ENCODE measurements around the gene TRABD2B.

DNA sequence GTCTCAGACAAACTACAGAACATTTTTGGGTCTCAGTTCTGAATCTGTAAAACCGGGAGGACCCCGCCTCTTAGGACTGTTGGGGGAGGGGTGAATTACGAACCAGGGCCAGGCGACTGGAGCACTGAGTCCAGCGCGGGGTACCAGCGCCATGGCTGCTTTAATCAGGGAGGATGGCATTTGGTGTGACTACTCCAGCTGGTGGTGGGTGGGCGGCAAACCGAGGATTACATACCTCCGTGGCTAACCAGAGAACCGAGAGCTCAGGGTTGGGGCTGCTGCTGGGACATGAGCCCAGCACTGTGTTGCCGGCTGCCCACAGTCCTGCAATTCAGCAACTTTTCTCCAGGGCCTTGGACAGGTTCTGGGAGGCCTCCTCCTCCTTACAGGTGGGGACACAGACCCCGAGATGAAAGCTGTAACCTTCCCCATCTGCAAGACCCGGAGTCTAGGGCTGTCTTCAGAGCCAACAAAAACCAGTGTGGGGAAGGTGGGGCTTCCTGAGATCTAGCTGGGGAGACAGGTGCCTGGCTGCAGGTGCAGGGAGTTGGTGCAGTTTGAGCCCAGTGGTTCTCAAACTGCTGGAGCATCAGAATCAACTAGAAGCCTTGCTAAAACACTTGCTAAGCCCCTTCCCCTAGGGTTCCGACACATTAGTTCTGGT is 285.9 kb downstream of the TRABD2B start:
- TF ChIP-seq SMC3 (IDR thresholded peaks at IDR 0.05; ENCODE audit: low read length) (no peak), ZFP41 (CRISPR knock-in tag; IDR thresholded peaks at IDR 0.05; ENCODE audit: borderline replicate concordance) (no peak), POLR2AphosphoS2 (IDR thresholded peaks at IDR 0.05; ENCODE audit: low read depth, low read length) (no peak), ZNF7 (CRISPR knock-in tag; IDR thresholded peaks at IDR 0.05) (no peak), RBM39 (IDR thresholded peaks at IDR 0.05; ENCODE audit: low read depth, low read length, poor library complexity, severe bottlenecking) (no peak)
- TF ChIP-seq, protein P1, sequence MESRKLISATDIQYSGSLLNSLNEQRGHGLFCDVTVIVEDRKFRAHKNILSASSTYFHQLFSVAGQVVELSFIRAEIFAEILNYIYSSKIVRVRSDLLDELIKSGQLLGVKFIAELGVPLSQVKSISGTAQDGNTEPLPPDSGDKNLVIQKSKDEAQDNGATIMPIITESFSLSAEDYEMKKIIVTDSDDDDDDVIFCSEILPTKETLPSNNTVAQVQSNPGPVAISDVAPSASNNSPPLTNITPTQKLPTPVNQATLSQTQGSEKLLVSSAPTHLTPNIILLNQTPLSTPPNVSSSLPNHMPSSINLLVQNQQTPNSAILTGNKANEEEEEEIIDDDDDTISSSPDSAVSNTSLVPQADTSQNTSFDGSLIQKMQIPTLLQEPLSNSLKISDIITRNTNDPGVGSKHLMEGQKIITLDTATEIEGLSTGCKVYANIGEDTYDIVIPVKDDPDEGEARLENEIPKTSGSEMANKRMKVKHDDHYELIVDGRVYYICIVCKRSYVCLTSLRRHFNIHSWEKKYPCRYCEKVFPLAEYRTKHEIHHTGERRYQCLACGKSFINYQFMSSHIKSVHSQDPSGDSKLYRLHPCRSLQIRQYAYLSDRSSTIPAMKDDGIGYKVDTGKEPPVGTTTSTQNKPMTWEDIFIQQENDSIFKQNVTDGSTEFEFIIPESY (CRISPR knock-in tag; IDR thresholded peaks at IDR 0.05), result no peak
- TF ChIP-seq, protein P2, sequence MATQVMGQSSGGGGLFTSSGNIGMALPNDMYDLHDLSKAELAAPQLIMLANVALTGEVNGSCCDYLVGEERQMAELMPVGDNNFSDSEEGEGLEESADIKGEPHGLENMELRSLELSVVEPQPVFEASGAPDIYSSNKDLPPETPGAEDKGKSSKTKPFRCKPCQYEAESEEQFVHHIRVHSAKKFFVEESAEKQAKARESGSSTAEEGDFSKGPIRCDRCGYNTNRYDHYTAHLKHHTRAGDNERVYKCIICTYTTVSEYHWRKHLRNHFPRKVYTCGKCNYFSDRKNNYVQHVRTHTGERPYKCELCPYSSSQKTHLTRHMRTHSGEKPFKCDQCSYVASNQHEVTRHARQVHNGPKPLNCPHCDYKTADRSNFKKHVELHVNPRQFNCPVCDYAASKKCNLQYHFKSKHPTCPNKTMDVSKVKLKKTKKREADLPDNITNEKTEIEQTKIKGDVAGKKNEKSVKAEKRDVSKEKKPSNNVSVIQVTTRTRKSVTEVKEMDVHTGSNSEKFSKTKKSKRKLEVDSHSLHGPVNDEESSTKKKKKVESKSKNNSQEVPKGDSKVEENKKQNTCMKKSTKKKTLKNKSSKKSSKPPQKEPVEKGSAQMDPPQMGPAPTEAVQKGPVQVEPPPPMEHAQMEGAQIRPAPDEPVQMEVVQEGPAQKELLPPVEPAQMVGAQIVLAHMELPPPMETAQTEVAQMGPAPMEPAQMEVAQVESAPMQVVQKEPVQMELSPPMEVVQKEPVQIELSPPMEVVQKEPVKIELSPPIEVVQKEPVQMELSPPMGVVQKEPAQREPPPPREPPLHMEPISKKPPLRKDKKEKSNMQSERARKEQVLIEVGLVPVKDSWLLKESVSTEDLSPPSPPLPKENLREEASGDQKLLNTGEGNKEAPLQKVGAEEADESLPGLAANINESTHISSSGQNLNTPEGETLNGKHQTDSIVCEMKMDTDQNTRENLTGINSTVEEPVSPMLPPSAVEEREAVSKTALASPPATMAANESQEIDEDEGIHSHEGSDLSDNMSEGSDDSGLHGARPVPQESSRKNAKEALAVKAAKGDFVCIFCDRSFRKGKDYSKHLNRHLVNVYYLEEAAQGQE (IDR thresholded peaks at IDR 0.05; ENCODE audit: borderline replicate concordance in 1 of 2, low read depth in 1 of 2, low read length in 2 of 2), result no peak
- TF ChIP-seq, protein P3, sequence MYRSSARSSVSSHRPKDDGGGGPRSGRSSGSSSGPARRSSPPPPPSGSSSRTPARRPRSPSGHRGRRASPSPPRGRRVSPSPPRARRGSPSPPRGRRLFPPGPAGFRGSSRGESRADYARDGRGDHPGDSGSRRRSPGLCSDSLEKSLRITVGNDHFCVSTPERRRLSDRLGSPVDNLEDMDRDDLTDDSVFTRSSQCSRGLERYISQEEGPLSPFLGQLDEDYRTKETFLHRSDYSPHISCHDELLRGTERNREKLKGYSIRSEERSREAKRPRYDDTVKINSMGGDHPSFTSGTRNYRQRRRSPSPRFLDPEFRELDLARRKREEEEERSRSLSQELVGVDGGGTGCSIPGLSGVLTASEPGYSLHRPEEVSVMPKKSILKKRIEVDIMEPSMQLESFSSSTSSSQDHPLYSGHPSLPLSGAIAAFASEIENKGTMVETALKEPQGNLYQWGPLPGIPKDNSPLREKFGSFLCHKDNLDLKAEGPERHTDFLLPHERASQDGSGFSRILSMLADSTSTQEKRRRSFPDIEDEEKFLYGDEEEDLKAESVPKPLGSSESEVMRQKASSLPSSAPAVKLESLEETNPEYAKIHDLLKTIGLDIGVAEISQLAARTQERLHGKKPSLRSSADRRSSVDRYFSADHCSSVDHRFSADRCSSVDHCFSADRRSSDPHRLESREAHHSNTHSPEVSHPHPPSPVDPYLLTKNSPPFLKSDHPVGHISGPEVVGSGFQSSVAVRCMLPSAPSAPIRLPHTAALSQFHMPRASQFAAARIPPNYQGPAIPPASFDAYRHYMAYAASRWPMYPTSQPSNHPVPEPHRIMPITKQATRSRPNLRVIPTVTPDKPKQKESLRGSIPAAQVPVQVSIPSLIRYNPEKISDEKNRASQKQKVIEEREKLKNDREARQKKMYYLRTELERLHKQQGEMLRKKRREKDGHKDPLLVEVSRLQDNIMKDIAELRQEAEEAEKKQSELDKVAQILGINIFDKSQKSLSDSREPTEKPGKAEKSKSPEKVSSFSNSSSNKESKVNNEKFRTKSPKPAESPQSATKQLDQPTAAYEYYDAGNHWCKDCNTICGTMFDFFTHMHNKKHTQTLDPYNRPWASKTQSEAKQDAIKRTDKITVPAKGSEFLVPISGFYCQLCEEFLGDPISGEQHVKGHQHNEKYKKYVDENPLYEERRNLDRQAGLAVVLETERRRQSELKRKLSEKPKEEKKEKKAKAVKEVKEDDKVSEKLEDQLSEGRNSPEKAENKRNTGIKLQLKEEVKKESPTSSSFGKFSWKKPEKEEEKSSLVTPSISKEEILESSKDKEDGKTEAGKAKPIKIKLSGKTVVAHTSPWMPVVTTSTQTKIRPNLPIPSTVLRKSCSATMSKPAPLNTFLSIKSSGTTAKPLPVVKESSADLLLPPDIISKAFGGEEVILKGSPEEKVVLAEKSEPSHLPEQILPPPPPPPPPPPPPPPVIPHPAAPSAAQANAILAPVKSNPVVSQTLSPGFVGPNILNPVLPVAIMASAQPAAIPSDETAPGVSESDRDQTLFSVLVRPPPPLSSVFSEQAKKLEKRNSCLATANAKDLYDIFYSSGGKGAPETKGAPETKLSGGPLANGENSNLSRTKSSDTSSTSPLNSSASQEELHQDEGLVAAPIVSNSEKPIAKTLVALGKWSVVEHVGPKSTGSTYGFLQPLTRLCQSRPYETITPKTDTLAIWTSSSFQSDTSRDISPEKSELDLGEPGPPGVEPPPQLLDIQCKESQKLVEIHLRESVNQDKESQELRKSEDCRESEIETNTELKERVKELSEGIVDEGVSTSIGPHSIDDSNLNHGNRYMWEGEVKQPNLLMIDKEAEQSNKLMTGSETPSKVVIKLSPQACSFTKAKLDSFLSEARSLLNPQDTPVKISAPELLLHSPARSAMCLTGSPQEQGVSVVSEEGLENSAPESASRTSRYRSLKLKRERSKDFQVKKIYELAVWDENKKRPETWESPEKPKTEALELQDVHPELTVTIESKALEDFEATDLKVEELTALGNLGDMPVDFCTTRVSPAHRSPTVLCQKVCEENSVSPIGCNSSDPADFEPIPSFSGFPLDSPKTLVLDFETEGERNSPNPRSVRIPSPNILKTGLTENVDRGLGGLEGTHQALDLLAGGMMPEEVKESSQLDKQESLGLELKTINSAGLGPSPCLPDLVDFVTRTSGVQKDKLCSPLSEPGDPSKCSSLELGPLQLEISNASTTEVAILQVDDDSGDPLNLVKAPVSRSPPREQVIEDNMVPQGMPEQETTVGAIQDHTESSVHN (CRISPR knock-in tag; IDR thresholded peaks at IDR 0.05), result no peak
- TF ChIP-seq, protein P4, sequence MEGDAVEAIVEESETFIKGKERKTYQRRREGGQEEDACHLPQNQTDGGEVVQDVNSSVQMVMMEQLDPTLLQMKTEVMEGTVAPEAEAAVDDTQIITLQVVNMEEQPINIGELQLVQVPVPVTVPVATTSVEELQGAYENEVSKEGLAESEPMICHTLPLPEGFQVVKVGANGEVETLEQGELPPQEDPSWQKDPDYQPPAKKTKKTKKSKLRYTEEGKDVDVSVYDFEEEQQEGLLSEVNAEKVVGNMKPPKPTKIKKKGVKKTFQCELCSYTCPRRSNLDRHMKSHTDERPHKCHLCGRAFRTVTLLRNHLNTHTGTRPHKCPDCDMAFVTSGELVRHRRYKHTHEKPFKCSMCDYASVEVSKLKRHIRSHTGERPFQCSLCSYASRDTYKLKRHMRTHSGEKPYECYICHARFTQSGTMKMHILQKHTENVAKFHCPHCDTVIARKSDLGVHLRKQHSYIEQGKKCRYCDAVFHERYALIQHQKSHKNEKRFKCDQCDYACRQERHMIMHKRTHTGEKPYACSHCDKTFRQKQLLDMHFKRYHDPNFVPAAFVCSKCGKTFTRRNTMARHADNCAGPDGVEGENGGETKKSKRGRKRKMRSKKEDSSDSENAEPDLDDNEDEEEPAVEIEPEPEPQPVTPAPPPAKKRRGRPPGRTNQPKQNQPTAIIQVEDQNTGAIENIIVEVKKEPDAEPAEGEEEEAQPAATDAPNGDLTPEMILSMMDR (CRISPR knock-in tag; IDR thresholded peaks at IDR 0.05), result no peak
